Measurements from ENCODE around the gene ZBTB11. TPM values are rescaled to one million over a fixed set of nuclear protein-coding genes. Genes with fewer than 3 reads are reported as not detected.
"Not testable (repeated sequence)": the region's sequence is repeated elsewhere in the genome, so short reads cannot be mapped to it uniquely, and the experiment has no call there.

Gene ZBTB11
- total and polyA plus RNA-seq, 9 of the 15 experiments (the other 6 are each of a cell fraction or from before 2014, with no cell fraction given) = 6.2 to 31.9 (median 21.4) TPM

DNA sequence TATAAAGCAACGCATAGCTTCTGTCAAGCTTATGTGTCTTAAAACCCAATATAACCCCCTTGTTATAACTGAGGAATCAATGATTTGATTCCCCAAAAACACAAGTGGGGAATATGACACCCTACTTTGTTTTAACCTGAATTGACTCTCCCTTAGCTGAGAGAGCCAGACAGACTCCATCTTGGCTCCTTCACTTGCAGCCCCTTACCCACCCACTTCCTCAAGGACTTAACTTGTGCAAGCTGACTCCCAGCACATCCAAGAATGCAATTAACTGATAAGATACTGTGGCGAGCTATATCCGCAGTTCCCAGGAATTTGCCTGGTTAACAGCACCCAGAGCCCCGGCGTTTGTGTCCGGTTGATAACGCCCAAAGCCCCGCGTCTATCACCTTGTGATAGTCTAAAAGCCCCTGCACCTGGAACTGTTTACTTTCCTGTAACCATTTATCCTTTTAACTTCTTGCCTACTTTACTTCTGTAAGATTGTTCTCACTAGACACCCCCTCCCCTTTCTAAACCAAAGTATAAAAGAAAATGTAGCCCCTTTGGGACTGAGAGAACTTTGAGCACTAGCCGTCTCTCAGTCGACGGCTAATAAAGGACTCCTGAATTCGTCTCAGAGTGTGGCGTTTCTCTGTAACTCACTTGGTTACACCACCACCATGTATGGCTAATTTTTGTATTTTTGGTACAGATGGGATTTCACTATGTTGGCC is 35.4 kb downstream of the ZBTB11 start (continued):
- TF ChIP-seq SMARCA4 (IDR thresholded peaks at IDR 0.05) (0 out of 2 replicates have a peak, but pooled peaks have one; percentile 22), SMARCE1 (IDR thresholded peaks at IDR 0.05) (peak; percentile 57), ZNF77 (CRISPR knock-in tag; IDR thresholded peaks at IDR 0.05) (peak; percentile 91), SMAD3 (CRISPR knock-in tag; conservative IDR thresholded peaks at IDR 0.05) (peak; percentile 100), ZNF79 (CRISPR knock-in tag; IDR thresholded peaks at IDR 0.05; ENCODE audit: low read depth) (peak; percentile 99), TCF3 (CRISPR knock-in tag; IDR thresholded peaks at IDR 0.05) (peak; percentile 81), FOSL1 (tag; conservative IDR thresholded peaks at IDR 0.05) (peak; percentile 50), CEBPG (tag; conservative IDR thresholded peaks at IDR 0.05 in 1 of 2, IDR thresholded peaks at IDR 0.05 in 1 of 2) (peak in 1 of 2 experiments; percentile 31; a peak in 1 of 4 replicates), BCL6 (CRISPR knock-in tag; IDR thresholded peaks at IDR 0.05) (peak; percentile 99), ZNF445 (CRISPR knock-in tag; IDR thresholded peaks at IDR 0.05; ENCODE audit: low read depth) (peak; percentile 98), CHCHD3 (CRISPR knock-in tag; IDR thresholded peaks at IDR 0.05) (0 out of 2 replicates have a peak, but pooled peaks have one; percentile 70), SLC30A9 (CRISPR knock-in tag; IDR thresholded peaks at IDR 0.05) (peak; percentile 90; the same call in 1 of the 2 replicates), RCOR1 (IDR thresholded peaks at IDR 0.05; ENCODE audit: borderline replicate concordance in 1 of 2, low read depth in 2 of 2, low read length in 2 of 2) (0 out of 4 replicates have a peak, but pooled peaks of 1 of the 2 experiments have one; percentile 39), ZNF140 (CRISPR knock-in tag; IDR thresholded peaks at IDR 0.05) (peak; percentile 96)
- TF ChIP-seq, protein P1, sequence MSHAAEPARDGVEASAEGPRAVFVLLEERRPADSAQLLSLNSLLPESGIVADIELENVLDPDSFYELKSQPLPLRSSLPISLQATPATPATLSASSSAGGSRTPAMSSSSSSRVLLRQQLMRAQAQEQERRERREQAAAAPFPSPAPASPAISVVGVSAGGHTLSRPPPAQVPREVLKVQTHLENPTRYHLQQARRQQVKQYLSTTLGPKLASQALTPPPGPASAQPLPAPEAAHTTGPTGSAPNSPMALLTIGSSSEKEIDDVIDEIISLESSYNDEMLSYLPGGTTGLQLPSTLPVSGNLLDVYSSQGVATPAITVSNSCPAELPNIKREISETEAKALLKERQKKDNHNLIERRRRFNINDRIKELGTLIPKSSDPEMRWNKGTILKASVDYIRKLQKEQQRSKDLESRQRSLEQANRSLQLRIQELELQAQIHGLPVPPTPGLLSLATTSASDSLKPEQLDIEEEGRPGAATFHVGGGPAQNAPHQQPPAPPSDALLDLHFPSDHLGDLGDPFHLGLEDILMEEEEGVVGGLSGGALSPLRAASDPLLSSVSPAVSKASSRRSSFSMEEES (CRISPR knock-in tag; IDR thresholded peaks at IDR 0.05) = peak; percentile 94
- TF ChIP-seq, protein P2, sequence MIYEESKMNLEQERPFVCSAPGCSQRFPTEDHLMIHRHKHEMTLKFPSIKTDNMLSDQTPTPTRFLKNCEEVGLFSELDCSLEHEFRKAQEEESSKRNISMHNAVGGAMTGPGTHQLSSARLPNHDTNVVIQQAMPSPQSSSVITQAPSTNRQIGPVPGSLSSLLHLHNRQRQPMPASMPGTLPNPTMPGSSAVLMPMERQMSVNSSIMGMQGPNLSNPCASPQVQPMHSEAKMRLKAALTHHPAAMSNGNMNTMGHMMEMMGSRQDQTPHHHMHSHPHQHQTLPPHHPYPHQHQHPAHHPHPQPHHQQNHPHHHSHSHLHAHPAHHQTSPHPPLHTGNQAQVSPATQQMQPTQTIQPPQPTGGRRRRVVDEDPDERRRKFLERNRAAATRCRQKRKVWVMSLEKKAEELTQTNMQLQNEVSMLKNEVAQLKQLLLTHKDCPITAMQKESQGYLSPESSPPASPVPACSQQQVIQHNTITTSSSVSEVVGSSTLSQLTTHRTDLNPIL (CRISPR knock-in tag; IDR thresholded peaks at IDR 0.05) = peak; percentile 99
- TF ChIP-seq CEBPG (CRISPR knock-in tag; IDR thresholded peaks at IDR 0.05) = not testable (repeated sequence)
- TF ChIP-seq, protein P3, sequence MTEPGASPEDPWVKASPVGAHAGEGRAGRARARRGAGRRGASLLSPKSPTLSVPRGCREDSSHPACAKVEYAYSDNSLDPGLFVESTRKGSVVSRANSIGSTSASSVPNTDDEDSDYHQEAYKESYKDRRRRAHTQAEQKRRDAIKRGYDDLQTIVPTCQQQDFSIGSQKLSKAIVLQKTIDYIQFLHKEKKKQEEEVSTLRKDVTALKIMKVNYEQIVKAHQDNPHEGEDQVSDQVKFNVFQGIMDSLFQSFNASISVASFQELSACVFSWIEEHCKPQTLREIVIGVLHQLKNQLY (CRISPR knock-in tag; conservative IDR thresholded peaks at IDR 0.05) = peak in 1 of 2 experiments; percentile 90; a peak in 1 of 4 replicates
- TF ChIP-seq, protein P4, sequence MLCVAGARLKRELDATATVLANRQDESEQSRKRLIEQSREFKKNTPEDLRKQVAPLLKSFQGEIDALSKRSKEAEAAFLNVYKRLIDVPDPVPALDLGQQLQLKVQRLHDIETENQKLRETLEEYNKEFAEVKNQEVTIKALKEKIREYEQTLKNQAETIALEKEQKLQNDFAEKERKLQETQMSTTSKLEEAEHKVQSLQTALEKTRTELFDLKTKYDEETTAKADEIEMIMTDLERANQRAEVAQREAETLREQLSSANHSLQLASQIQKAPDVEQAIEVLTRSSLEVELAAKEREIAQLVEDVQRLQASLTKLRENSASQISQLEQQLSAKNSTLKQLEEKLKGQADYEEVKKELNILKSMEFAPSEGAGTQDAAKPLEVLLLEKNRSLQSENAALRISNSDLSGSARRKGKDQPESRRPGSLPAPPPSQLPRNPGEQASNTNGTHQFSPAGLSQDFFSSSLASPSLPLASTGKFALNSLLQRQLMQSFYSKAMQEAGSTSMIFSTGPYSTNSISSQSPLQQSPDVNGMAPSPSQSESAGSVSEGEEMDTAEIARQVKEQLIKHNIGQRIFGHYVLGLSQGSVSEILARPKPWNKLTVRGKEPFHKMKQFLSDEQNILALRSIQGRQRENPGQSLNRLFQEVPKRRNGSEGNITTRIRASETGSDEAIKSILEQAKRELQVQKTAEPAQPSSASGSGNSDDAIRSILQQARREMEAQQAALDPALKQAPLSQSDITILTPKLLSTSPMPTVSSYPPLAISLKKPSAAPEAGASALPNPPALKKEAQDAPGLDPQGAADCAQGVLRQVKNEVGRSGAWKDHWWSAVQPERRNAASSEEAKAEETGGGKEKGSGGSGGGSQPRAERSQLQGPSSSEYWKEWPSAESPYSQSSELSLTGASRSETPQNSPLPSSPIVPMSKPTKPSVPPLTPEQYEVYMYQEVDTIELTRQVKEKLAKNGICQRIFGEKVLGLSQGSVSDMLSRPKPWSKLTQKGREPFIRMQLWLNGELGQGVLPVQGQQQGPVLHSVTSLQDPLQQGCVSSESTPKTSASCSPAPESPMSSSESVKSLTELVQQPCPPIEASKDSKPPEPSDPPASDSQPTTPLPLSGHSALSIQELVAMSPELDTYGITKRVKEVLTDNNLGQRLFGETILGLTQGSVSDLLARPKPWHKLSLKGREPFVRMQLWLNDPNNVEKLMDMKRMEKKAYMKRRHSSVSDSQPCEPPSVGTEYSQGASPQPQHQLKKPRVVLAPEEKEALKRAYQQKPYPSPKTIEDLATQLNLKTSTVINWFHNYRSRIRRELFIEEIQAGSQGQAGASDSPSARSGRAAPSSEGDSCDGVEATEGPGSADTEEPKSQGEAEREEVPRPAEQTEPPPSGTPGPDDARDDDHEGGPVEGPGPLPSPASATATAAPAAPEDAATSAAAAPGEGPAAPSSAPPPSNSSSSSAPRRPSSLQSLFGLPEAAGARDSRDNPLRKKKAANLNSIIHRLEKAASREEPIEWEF (CRISPR knock-in tag; IDR thresholded peaks at IDR 0.05) = peak; percentile 86

Measured in K562 (cell line).